GM19193 (cell line): ENCODE results near the gene SEC61G.

Experiments
- POLR2A ChIP-seq: IDR thresholded peaks from 4 replicates; pipeline ENCODE4 v1.6.1; 2011; ENCODE audit not compliant: insufficient read depth, insufficient read length; ENCODE audit errors: extremely low read depth

SEC61G gene

GRCh38 chr7:54778696-54779540, 19.9 kb upstream of the SEC61G start:
- TF ChIP-seq POLR2A, result no peak

GRCh38 chr7:54778166-54778565, 19.2 kb upstream of the SEC61G start:
- TF ChIP-seq POLR2A, result no peak

- no peak for TF ChIP-seq POLR2A
These were observed 16.1 kb upstream of the SEC61G start for GRCh38 chr7:54774785-54775740.

DNA sequence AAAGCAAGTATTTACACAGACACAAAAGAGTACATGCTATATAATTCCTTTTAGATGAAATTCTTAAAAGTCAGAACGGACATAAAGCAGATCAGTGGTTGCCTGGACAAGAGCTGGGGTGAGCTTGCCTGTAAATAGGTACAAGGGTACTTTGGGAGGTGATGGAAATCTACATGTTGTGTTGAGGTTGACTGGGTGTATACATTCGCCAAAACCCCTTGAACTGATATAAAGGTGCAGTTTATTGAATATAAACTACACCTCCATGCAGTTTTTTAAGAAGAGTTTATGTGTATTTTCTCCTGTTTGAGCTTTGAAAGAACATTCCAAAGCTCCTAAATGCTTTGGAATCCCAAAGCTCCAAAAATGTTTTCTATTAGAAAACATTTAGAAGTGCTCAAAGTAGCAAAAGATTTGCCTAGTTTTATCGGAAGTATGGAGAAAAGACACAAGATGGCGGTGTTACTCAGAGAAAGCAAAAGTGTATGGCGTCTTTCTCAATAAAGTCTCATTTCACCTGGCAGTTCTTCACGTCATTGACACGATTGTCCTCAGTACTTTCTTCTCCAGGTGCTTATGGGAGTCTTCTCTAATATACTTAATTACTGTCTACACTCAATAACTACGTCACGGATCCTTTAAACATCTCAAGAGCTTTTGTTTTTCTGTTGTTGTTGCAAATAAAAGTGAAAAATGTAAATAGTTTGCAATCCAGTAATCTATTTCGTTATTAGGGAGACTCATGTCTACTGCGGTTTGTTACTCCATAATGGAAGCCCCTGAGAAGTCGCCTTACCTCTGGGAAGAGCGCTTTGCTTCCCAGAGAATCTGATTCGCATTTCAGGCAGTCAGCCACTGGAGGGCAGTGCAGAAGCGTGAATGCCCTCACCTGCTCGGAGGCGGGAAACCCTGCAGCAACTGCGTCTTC, 14.7 kb upstream of the SEC61G start:
- TF ChIP-seq POLR2A, result no peak

DNA sequence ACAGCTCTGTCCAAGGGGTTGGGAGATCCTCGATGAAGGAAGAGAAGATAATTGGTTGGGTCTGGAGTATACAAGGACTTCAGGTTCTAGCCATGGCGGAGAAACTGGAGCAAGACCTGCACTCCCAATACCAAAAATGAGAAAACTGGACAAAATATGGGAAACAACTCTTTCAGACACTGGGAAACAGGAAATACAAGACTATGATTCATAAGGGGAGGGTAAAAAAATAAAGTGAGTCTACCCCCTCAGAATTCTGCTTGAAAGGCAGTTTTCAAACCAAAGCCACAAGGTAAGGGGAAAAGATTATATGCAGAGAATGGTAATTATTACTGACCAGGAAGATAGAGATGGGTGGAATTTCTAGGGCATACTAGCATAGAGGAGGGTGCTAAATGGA, 10.2 kb upstream of the SEC61G start:
- TF ChIP-seq POLR2A, result no peak

- TF ChIP-seq POLR2A, result no peak
These were observed 5.8 kb upstream of the SEC61G start for GRCh38 chr7:54764861-54765260.

- no peak for TF ChIP-seq POLR2A
These were observed 1.3 kb downstream of the SEC61G start for GRCh38 chr7:54757711-54758110.

DNA sequence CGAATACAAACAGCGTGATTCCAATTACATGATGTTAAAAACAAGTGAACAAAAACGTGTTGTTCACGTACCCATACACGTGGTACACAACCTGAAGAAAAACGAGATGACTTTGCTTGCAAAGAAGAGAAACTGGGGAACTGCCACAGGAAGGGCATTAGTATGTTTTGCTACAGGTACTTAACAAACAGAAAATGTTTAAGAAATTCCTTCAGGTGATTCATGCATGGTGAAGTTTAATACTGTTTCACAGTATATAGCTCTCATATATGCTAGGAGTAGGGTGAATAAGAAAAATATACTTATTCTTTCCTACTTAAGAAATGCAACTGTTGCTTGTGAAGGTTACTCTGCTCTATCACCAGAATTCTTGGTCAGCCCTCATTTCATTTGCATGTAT, 9.8 kb downstream of the SEC61G start:
- TF ChIP-seq POLR2A, result no peak

- TF ChIP-seq POLR2A, result no peak
These were observed 11.8 kb downstream of the SEC61G start for GRCh38 chr7:54747234-54747633.

GRCh38 chr7:54743580-54743979, 15.4 kb downstream of the SEC61G start:
- TF ChIP-seq POLR2A, result no peak

DNA sequence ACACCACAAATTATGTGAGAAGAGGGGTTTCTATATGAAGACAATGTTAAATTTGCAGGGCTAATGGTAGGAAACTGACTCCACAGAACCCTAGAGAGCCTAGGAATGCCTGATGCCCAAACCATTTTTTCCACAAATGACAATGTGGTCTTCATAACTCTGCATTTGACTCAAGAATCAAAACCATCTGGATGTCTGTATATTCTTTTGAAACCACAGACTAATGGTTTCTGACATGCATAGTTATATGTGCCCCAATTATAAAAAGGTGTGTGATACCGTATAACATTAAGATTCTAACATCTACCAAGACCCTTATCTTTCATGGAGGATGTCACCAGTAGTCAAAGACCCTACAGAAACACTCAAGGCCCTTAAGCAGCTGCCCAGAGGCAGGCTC, 20.3 kb downstream of the SEC61G start:
- TF ChIP-seq POLR2A, result no peak

- TF ChIP-seq POLR2A, result no peak
These were observed 29.9 kb downstream of the SEC61G start for GRCh38 chr7:54729107-54729506.

DNA sequence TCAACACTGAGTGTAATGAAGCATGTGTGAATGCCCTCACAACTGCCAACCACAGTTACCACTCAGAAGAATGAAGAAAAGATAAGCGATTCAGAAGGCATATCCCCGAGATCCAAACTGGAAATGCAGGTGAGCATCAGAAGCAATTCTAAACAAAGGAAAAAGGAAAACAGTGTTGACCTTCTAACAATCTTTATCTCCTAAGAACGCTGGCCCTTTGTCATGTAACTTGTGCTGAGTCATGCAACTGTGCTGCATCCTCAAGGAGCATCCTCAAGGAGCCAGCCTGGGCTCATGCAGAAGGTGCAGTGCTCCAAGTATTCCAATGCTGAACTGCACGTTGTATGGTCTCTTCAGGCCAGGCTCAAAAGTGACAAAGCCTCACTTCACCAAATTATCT, 30.6 kb downstream of the SEC61G start:
- no peak for TF ChIP-seq POLR2A

- TF ChIP-seq POLR2A, result no peak
These were observed 33.8 kb downstream of the SEC61G start for GRCh38 chr7:54725255-54725654.

DNA sequence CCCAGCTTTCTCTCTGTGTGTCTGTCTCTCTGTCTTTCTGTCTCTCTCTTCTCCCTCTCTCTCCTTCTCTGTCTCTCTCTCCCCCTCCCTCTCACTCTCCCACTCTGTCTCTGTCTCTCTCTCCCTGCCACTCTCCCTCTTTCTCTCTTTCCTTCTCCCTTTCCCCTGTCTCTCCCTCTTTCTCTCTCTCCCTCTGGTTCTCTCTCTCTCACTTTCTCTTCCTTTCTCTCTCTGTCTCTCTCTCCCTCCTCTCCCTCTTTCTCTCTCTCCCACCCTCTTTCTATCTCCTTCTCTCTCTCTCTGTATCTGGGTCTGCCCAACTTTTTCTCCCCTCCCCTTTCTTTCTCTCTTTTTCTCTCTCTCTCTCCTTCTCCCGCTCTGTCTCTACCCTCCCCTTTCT, 36.5 kb downstream of the SEC61G start:
- TF ChIP-seq POLR2A, result no peak
